Measurements from ENCODE around the gene TNMD.

DNA sequence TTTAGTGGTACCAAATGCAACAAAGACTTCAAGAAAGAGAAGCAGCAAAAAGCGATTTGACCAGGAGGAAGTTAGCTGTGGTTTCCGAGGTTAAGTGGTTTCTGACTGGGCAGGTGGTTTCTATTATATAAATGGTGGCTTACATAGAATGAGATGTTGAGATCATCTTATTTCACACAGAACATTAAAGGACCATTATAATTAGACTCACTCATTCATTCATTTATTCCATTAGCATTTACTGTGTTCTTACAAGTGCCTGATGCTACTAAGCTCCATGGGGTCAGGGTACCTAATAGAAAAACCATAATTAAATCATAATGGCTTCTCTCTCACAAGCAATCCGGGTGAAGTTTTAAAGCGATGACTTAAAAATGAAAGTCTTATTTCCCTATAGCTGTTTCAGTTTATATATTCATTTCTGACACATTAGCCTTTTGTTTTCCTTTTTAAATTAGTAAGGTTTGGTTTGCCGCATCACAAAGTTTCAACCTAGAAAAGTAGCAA lies 41.3 kb downstream of the TNMD start:
- TF ChIP-seq, protein P1, sequence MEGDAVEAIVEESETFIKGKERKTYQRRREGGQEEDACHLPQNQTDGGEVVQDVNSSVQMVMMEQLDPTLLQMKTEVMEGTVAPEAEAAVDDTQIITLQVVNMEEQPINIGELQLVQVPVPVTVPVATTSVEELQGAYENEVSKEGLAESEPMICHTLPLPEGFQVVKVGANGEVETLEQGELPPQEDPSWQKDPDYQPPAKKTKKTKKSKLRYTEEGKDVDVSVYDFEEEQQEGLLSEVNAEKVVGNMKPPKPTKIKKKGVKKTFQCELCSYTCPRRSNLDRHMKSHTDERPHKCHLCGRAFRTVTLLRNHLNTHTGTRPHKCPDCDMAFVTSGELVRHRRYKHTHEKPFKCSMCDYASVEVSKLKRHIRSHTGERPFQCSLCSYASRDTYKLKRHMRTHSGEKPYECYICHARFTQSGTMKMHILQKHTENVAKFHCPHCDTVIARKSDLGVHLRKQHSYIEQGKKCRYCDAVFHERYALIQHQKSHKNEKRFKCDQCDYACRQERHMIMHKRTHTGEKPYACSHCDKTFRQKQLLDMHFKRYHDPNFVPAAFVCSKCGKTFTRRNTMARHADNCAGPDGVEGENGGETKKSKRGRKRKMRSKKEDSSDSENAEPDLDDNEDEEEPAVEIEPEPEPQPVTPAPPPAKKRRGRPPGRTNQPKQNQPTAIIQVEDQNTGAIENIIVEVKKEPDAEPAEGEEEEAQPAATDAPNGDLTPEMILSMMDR (IDR thresholded peaks at IDR 0.05 in 8 of 11, conservative IDR thresholded peaks at IDR 0.05 in 3 of 11) = no peak
- TF ChIP-seq POLR2AphosphoS5 (IDR thresholded peaks at IDR 0.05) = no peak

All from spleen (tissue), 7 donors.